HG03045 (cell line): ENCODE measurements around the gene CDK5RAP2.
"Not testable (repeated sequence)": the region's sequence is repeated elsewhere in the genome, so short reads cannot be mapped to it uniquely, and the experiment has no call there.

Experiments
- ATAC-seq: cut with Tn5 transposase; IDR thresholded peaks from one replicate; pipeline ENCODE4 v1.9.1; 2021; ENCODE audit warnings: mild to moderate bottlenecking, moderate library complexity; ENCODE audit not compliant: unreplicated experiment

Gene CDK5RAP2

DNA sequence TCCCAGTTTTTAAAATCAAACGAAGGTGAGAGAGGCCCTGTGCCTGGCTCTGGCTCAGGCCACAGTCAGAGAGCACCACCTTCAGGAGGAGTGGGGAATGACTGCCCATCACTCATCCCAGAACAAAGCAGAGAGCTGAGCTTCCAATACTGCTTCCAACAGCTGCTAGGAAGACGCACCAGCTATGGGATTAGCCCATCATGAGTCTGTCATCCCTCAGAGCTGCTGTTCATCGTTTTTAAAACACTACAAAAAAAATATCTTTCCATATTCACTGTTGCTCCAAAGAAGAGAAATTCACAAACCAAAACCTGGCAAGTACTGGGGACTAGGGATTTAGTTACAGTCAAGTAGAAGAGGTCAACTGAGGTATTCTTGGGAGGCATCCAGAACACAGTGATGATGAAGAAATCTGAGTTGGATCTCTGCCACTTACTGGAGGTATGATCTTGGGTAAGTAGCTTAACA, 102.4 kb downstream of the CDK5RAP2 start:
- ATAC-seq: peak; percentile 47

DNA sequence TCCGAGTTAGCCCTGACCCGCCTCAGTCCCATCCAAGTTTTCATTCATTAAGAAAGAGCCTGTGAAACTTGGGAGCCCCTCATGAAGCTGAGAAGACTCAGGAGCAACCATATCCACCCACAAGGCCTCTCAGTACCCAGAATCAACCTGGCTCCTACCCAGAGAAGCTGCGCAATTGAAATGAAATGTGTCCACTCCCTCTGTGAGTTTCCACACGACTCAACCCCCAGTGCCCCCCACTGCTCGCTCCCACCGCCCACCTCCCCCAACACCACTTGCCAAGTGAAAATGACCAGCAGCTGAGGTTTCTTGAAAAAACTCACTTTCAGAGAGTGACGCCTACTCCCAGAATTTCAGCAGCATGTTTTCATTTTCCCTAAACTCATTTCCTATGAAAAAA, 104.6 kb downstream of the CDK5RAP2 start:
- ATAC-seq: no peak

DNA sequence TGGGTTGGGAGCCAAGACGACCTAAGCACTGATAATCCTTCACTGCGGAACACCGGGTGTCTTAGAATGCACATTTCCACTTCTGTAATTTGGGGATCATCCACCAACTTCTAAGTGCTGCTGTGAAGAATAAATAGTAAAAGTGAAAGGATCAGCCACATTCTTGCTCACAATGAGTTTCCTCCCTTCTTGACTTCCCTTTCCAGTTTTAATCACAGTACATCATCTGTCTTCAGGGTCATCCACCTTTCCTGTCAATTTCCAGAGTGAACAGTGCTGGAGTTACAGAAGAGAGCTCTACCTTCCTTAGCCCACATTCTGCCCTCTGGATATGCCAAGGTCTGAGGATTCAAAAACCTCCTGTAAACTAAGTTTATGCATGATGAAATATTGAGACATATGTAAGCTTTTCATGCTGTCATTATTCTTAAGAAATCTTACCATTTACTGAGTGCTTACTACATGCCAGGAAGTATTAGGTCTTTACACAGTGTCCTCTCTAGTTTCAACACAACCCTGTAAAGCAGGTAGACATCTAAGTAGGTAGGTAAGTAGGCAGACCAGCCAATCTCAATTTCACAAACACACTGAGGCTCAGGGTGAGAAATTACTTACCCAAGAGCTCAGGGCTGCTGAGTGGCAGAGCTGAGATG, 105.2 kb downstream of the CDK5RAP2 start:
- ATAC-seq: no peak

DNA sequence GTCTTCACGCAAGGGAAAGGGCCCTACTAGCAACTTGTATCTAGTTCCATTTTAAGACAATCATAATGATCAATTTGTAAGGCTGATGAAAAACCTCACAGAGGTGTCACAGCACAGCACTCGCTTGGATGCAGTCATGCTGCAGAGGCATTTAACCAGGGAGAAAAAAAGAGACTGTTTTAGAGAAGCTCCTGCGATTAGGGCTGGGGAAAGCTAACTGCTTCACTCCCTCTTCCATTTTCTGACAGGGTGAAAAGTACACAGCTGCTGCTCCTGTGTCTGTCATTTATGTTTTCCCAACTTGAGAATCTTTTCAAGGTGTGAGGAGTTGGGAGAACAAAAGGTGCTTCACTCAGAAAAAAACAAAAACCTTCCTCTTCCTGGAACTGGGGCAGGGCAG, 106.4 kb downstream of the CDK5RAP2 start:
- no peak for ATAC-seq

DNA sequence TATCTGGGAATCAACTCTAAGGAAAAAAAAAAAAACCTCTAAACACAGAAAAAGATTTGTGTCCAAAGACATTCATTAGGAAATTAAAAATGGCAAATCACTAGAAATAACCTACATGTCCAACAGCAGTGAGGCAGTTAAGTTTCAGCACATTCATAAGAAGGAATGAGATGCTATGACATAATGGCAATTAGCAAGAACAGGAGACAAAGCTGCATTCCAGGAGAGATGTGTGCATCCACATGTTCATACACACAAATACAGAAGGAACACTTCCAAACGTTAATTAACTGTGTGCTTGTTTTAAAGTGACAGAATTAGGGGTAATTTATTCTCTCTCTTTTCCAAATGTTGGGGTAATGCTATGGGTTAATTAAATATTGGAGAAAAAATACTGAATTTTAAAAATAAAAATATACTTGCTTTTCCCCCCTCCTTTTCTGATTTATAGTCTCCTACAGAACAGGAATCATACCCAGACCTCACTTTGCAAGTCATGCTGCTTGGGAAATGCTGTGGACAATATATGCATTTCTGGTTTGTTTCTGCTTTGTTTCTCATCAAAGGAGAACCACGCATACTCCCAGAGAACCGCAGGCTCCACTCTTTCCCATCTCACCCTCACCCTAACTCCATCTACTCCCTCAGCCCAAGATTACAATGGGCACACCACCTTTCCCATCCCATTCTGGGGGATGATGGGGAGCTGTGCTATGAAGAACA, 114.1 kb downstream of the CDK5RAP2 start:
- ATAC-seq: no peak

DNA sequence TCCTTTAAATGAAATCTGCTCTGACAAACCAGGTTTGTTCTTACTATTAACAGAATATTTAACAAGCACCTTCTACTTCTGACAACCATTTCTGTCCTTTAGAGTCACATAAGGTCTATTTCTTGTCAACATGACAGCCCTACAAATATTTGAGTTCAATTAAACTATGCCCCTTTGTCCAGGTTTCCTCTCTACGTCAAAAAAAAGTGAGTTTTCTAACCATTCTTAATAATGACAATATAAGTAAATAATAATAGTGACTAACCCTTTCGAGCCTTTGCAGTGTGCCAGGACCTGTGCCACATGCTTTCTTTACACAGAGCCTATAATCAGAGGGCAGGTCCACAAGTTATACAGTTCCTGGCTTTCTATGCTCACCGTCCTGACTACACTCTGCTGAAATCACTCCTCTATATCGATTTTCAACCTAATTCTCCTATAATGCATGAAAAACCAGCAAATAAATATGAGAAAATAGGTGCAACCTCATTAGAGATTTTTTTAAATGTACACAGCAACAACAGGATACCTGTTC, 115.0 kb downstream of the CDK5RAP2 start:
- no peak for ATAC-seq

DNA sequence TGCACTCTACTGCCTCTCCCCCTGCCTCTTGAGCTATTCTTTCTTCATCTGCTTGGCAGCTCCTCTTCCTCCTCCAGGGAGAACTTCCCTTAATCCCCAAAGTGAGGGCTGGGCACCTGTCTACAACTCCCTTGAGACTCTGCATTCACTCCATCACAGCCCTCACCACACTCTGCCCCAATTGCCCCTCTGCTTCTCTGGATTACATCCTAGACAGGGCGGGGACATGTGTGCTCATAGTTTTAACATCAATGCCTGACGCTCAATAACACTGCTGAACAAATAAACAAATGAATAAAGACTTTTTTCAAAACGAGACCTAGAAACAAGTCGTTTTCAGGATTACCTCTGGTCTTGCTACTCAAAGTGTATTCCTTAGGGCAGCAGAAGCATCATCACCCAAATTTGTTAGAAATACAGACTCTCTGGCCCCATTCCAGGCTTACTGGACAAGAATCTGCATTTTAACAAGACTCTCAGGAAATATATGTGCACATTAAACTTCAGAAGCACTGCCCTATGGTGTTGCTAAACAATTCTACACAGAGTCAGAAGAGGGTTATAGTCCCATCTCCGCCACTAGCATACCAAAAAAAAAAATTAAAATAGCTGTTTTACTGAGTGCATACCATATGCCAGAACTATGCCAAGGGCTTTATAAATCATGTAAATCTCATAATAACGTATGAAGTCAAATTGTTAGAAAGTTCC, 115.6 kb downstream of the CDK5RAP2 start:
- no peak for ATAC-seq

DNA sequence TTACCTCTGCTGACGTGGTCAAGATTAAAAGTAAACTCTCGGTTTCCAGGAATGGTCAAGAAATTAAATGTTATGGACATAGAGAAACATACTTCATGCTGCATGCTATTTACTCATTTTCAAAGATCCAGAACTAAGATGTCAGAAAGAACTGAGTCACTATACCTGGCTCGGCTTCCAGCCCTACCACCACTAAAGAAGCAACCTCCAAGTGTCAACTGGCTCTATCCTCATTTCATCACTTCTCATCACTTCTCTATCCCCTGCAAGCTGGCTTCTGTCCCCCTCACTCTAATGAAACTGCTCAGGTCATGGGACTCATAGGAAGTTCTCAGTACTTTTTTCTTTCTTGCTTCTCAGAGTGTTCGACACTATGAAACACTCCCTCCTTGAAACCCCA, 116.2 kb downstream of the CDK5RAP2 start:
- ATAC-seq: no peak

DNA sequence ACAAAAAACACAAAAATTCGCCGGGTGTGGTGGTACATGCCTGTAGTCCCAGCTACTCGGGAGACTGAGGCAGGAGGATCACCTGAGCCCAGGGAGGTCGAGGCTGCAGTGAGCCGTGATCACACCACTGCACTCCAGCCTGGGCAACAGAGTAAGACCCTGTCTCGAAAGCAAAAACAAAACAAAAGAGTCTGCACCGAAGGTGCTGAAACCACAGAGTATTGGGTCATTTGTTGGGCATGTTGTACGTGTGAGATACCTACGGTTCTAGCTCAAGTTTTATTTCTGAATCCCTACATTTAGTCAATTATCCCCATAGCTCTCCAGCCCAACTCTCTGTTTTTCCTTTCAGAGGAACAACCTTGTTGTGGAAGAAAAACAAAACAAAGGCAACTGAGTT, 118.3 kb downstream of the CDK5RAP2 start:
- not testable (repeated sequence) for ATAC-seq

DNA sequence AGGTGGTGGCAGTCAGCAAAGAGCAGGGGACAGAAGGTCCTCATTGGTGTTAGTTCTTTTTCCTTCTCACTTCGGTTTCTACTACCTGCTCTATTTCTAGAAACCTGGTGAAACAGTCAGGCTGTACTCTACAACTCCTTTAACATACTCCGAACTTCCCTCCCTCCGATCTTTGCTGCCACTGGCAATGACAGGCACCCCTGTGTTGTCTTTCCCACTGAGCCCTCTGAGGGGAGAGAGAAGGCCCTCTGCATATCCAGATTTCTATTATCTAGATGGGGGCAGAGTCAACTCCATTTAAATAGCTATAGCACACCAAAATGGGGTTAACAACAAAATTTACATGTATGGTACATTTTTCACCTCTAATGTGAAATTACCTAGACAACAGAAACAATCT, 123.7 kb downstream of the CDK5RAP2 start:
- no peak for ATAC-seq

DNA sequence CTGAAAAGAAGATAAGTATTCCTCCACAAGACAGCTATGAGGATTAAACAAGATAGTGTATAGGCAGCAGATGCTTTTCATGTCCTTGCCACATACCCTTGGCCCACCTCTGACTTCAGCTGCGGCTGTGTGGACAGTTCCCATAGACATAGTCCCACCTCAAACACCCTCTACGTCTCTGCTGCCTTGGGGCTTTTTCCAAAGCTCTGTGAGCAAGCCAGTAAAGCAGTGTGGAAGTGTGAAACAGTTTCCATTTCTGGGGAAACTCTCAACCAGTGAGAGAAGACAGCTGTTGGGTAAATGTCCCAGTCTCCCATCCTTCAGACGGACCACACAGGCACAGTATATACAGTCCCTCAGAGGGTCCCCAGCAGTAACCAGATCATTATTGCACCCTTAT, 125.5 kb downstream of the CDK5RAP2 start:
- no peak for ATAC-seq

DNA sequence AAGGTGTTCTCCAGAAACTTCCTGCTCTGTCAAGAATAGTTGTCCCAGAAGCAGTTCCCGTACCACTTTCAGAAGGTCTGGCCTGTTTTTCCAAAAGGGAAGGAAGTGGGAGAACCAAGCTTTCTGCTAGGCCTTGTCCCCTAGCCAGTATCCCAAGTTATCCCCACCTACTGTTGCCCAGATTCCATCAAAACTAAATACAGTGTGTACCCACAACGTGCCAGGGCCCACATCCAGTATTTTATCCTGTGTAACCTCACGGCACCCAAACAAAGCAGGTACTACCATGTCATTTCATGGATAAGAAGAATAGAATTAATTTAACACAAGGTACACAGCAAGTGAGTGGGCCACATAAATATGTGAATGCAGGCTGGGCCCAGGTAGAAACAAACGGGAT, 126.2 kb downstream of the CDK5RAP2 start:
- ATAC-seq: no peak

DNA sequence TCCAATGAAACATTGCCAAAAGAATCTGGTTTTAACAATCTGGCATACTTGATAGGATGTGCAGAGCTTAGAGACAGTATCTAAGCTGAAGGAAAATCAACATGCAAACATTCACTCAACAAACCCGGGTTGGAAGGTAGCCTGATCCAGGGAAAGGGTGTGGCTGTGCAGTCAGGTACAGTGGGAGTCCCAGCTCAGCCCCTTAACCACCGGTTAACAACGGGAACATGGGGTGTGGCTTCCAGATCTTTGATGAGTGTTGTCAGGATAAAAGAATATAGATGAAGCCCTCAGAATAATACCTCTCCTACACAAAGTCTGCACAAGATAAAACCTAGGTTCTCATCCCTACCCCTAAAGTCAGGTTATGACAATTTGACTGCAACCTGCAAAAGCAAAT, 127.3 kb downstream of the CDK5RAP2 start:
- ATAC-seq: no peak

DNA sequence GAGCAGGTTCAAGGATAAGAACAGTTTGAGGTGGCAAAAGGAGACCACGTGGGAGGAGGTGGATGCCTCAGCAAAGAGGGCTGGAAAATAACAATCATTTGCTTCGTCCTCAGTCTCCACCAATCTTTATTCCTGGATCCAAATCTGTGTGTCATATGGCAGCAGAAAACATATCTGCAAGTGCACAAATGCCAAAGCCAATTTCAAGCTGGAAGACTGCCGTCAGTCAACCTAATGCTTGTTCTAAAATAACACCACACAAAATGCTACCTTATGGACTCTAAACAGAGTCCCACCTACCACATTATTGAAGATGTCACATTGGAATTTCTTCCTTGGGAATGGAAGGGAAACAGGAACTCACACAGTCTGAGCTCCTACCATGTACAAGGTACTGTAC, 129.1 kb downstream of the CDK5RAP2 start:
- ATAC-seq: no peak

DNA sequence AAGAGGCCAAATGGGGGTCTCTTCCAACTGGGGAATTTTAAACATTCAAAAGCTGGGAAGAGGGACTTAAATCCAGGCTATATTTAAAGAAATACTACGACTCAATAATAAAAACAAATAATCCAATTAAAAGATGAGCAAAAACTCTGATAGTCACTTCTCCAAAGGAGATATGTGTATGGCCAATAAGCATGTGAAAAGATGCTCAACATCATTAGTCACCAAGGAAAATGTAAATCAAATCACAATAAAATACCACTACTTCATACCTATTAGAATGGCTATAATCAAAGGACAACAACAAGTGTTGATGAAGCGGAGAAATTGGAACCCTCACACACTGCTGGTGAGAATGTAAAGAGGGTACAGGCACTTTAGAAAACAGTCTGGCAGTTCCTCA, 130.4 kb downstream of the CDK5RAP2 start:
- ATAC-seq: no peak

DNA sequence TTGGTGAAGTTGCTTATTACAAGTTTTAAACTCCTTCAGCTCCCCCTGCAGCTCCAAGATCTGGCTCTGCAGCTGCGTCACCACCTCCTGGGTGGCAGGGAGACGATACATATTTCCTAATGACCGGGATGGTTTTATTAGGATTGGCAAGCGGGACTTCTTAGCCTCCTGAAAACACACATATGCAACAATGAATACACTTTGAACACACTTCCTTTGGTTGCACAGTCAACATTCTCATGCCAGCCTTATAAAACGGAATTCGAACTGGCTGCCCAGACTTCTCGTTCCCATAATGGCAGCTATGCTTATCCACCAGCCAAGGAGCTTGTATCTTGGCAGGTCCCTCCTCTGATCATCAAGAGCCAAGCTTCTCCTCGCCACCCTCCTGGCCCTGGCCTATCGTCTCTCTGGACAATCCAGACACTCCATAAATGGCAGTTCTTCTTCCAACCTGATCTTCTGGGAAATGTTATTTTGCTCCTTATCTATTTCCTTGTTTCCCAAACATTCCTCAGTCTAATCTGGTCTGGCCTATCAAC, 131.9 kb downstream of the CDK5RAP2 start:
- ATAC-seq: no peak

DNA sequence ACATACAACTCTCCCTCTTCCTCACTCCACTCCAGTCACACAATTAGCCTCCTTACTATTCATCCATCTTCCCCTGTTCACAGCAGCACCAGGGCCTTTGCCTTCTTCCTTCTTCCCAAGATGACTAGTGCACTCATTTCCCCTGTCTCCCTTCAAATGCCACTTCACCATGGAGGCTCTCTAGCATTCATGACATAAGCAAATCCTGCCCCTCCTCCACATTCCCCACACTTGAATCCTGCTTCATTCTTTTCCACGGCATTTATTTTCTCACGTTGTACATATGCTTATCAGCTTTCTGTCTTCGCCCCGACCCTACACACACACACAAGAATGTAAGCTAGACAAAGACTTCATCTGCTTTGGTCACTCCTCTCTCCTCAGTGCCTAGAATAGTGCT, 133.3 kb downstream of the CDK5RAP2 start:
- no peak for ATAC-seq

DNA sequence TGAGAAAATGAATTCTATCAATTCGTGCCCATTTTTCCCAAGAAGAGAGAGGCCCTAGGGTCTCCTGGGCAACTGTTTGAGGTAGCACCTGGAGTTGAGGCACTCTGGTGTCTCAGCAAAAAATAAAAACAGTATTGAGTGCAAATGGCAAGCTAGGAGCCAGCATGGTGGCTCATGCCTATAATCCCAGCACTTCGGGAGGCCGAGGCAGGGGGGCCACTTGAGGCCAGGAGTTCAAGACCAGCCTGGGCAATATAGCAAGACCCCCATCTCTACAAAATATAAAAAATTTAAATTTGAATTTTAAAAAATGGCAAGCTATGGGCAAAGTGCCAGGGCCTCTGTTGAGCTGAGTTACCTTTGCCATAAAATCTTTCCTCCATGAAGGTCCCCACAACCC, 136.0 kb downstream of the CDK5RAP2 start:
- ATAC-seq: no peak

DNA sequence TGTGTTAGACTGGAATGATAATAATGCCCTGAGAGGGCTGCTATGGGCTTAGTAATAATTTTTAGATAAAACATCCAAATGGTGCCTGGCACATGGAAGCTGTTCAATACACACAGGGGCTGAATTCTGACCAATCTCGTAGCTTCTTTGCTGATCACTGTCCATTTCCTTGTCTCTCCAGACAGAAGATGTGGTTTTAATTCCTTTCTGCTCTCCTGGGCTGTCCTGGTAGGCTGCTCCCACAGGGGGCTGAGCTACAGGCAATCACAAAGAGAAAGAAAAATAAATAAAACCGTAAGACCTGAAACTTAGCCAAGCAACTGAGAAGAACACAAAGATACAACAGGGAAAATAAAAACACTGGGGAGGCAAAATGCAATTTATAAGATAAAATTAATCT, 136.5 kb downstream of the CDK5RAP2 start:
- ATAC-seq: no peak

DNA sequence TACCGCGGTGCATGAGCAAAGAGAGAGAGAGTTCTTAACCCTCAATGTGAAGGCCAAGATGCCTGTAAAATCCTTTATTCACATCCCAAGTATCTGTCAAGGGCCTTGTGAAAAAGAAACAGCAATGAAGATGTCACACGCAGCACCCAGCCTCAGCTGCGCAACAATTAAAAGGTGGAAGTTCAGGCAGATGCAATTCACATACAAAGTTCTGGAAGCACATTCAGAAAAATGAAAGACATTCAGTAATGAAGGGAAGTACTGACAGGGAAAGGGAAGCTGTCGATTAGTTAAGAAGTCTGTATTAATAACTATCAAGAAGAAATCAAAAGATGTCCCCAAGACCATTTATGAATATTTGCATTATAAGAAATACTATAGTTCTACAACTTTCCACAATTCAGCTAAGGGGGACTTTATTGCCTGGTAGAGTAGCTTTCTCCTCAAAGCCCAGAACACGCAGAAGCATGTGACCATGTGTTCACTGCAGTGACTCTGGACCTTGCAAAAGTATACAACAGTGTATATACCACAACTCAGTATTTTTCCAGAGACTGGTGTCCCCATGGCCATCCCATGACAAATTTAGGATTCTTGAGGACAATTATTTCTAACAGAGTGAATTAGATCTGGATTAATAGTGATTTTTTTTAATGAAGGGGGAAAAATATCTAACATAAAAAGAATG, 137.5 kb downstream of the CDK5RAP2 start:
- no peak for ATAC-seq
